Endothelial cell of umbilical vein (primary cell): ENCODE results near the gene TTC23L. TPM values are rescaled to one million over a fixed set of nuclear protein-coding genes. Genes with fewer than 3 reads are reported as not detected.

Experiments
- BruUV-seq: library from RNA; stranded (reverse); fragments of 400-500 nt; replicated peaks from 2 replicates; lab custom pipeline; 2021; lab: Mats Ljungman, UMichigan
- CTCF ChIA-PET: fragments of 300-600, 350-600 bp; sonication (Branson Sonifier 250); formaldehyde crosslinking; loops from one replicate; lab custom pipeline; 2021; ENCODE audit warnings: antibody characterized with exemption, inconsistent platforms; lab: Charles Lee
- POLR2A ChIA-PET: fragments of 300-600, 350-600 bp; sonication (Branson Sonifier 250); formaldehyde crosslinking; loops from one replicate; lab custom pipeline; 2021; ENCODE audit warnings: antibody characterized with exemption, inconsistent platforms; lab: Charles Lee
- DNase-seq: peaks from one replicate; pipeline ENCODE4 v3.0.0-alpha.2; 2011; ENCODE audit warnings: low read depth, low spot score
- FAIRE-seq: peaks from 2 replicates; lab custom pipeline; 2011; peaks lifted over from hg19 to GRCh38; lab: Jason Lieb, UNC
- H2AFZ ChIP-seq: 2 replicates; pipeline ENCODE4 v1.6.0; 2012; ENCODE audit warnings: low read depth, low read length, control low read depth, inconsistent platforms
- H3K27ac ChIP-seq: 2 replicates; pipeline ENCODE4 v1.5.1; 2011; ENCODE audit warnings: low read depth, mild to moderate bottlenecking, control low read depth, low read length, moderate library complexity; ENCODE audit not compliant: insufficient read depth
- H3K27me3 ChIP-seq, 2 experiments: 2 replicates each; pipeline versions ENCODE4 v1.6.0 to v1.6.1; 2011; ENCODE audit warnings: low read length in 2 of 2, mixed read lengths in 1 of 2; ENCODE audit not compliant: control insufficient read depth in 2 of 2, insufficient read depth in 2 of 2
- H3K36me3 ChIP-seq, 2 experiments: 2 replicates in 1 of 2; 3 replicates in 1 of 2; pipeline ENCODE4 v1.5.1; 2011; ENCODE audit warnings: low read length in 2 of 2, mild to moderate bottlenecking in 1 of 2, moderate library complexity in 1 of 2; ENCODE audit not compliant: control insufficient read depth in 2 of 2, insufficient read depth in 2 of 2; ENCODE audit errors: extremely low read depth in 1 of 2
- H3K4me1 ChIP-seq: 3 replicates; pipeline ENCODE4 v1.5.1; 2011; ENCODE audit warnings: mild to moderate bottlenecking, low read length; ENCODE audit not compliant: control insufficient read depth, insufficient read depth; ENCODE audit errors: extremely low read depth
- H3K4me2 ChIP-seq: 2 replicates; pipeline ENCODE4 v1.6.1; 2011; ENCODE audit warnings: low read length, control low read depth, mixed read lengths; ENCODE audit not compliant: insufficient read depth
- H3K4me3 ChIP-seq, 3 experiments: fragments of 200-600 bp in 1 of 3; sonication (generic), shearing (Covaris generic) in 1 of 3; replicated peaks in 1 of 3; 2 replicates each; pipeline ENCODE4 v1.5.1; 2011 to 2016; ENCODE audit warnings: control low read depth in 3 of 3, low read length in 3 of 3, mild to moderate bottlenecking in 2 of 3, inconsistent platforms in 1 of 3, low read depth in 1 of 3, moderate library complexity in 1 of 3; ENCODE audit not compliant: insufficient read depth in 1 of 3
- H3K79me2 ChIP-seq: 2 replicates; pipeline ENCODE4 v1.6.0; 2012; ENCODE audit warnings: low read length, inconsistent platforms; ENCODE audit not compliant: control insufficient read depth, insufficient read depth
- H3K9ac ChIP-seq: replicated peaks from 2 replicates; pipeline ENCODE3; 2011; ENCODE audit warnings: low read length, control low read depth; ENCODE audit not compliant: insufficient read depth; ENCODE audit errors: extremely low read depth
- H3K9me1 ChIP-seq: replicated peaks from 3 replicates; pipeline ENCODE4 v1.6.0; 2011; ENCODE audit warnings: mild to moderate bottlenecking, low read length; ENCODE audit not compliant: control insufficient read depth, insufficient read depth; ENCODE audit errors: extremely low read depth
- H3K9me3 ChIP-seq: replicated peaks from 2 replicates; pipeline ENCODE4 v1.5.1; 2012; ENCODE audit warnings: low read length, inconsistent platforms; ENCODE audit not compliant: control insufficient read depth, insufficient read depth
- H4K20me1 ChIP-seq: replicated peaks from 2 replicates; pipeline ENCODE3; 2011; ENCODE audit warnings: mild to moderate bottlenecking, low read length; ENCODE audit not compliant: control insufficient read depth, insufficient read depth; ENCODE audit errors: extremely low read depth
- CTCF ChIP-seq, 2 donors: IDR thresholded peaks; 1 replicate in 1 of 2; 2 replicates in 1 of 2; pipeline ENCODE4 v1.5.1; 2011; ENCODE audit warnings: low read length in 2 of 2, mild to moderate bottlenecking in 2 of 2, moderate library complexity in 2 of 2, control low read depth in 1 of 2, inconsistent platforms in 1 of 2, low read depth in 1 of 2; ENCODE audit not compliant: insufficient read depth in 1 of 2; ENCODE audit errors: extremely low read depth in 1 of 2
- EZH2 ChIP-seq: IDR thresholded peaks from 2 replicates; pipeline ENCODE4 v1.6.1; 2012; ENCODE audit warnings: borderline replicate concordance, low read depth, mild to moderate bottlenecking, moderate library complexity, low read length, inconsistent platforms; ENCODE audit not compliant: severe bottlenecking
- JUN ChIP-seq: IDR thresholded peaks from 2 replicates; pipeline ENCODE4 v1.6.1; 2011; ENCODE audit warnings: borderline replicate concordance, low read depth; ENCODE audit not compliant: insufficient read length, insufficient read depth
- MYC ChIP-seq: IDR thresholded peaks from one replicate; pipeline ENCODE4 v1.6.1; 2011; ENCODE audit warnings: mild to moderate bottlenecking, low read depth, low read length
- POLR2A ChIP-seq: IDR thresholded peaks from 2 replicates; pipeline ENCODE4 v1.6.1; 2012; ENCODE audit warnings: low read depth, mild to moderate bottlenecking, control low read depth, low read length
- POLR2AphosphoS5 ChIP-seq: IDR thresholded peaks from 2 replicates; pipeline ENCODE4 v1.6.1; 2012; ENCODE audit warnings: low read depth, mild to moderate bottlenecking, control low read depth, low read length, moderate library complexity; ENCODE audit not compliant: insufficient read depth
- dilution Hi-C: fragments of 300-500 bp; cut with MboI; formaldehyde crosslinking; loops from one replicate; pipeline ENCODE4 v1.15.0; 2019; ENCODE audit warnings: low sequenced_read_pairs; ENCODE audit not compliant: extremely low pct_ligation_motif_present
- intact Hi-C: fragments of 100-400 bp; cut with micrococcal nuclease; formaldehyde crosslinking; loops from one replicate; pipeline ENCODE4 v1.10.0; 2022
- polyA plus RNA-seq, 4 experiments: library from polyadenylated mRNA; depleted of rRNA in 3 of 4; stranded (reverse) in 3 of 4; unstranded in 1 of 4; fragments of >200 nt; gene quantifications; 2 replicates each; pipeline versions ENCODE4 v1.2.1 to v1.2.3, GENCODE V29; 2011 to 2012; ENCODE audit warnings: missing spikeins in 1 of 4
- total RNA-seq: library from RNA; stranded (reverse); gene quantifications from 2 replicates; pipeline ENCODE4 v1.2.3, GENCODE V29; 2021

Gene TTC23L
- total and polyA plus RNA-seq, 2 donors (not counting 3 experiments of a cell fraction or from before 2014, with no cell fraction given): not detected

- intact Hi-C loops (no loop called here), dilution Hi-C loops (no loop called here)
- no peaks in the 10 kb centered on the region for H4K20me1 ChIP-seq
- no peaks in the 10 kb centered on the region for H3K9me3 ChIP-seq
- BruUV-seq: no TSS peak
- no peak overlapping the region for H3K4me2 ChIP-seq
- no peaks in the 10 kb centered on the region for H3K27me3 ChIP-seq
- ChIA-PET CTCF (interaction anchor here (0.7 to 1.7 kb wide), 2 partner anchors 8 to 13 kb away, joined by 3 to 4 read pairs; no protein-coding TSS in a partner anchor), POLR2A (no interaction called here)
- no peak overlapping the region for H3K4me3 ChIP-seq
- DNase-seq (no peak), FAIRE-seq (no peak)
- H2AFZ ChIP-seq: no peak overlapping the region
- H3K36me3 ChIP-seq: peaks cover 30 to 33% of the 10 kb centered on the region in 2 experiments
- H3K9me1 ChIP-seq: no peaks in the 10 kb centered on the region
- no peak overlapping the region for H3K9ac ChIP-seq
- H3K4me1 ChIP-seq: no peaks in the 10 kb centered on the region
- H3K79me2 ChIP-seq: peaks cover 12% of the 10 kb centered on the region
- no peak overlapping the region for H3K27ac ChIP-seq
- TF ChIP-seq JUN (no peak), MYC (no peak), POLR2A (no peak), EZH2 (no peak), POLR2AphosphoS5 (peak; percentile 28)
Measured at GRCh38 chr5:34804913-34805312, 34.1 kb upstream of the TTC23L start.

- no peaks in the 10 kb centered on the region for H4K20me1 ChIP-seq
- H3K27ac ChIP-seq: no peak overlapping the region
- TF ChIP-seq POLR2AphosphoS5: peak; percentile 15
- TF ChIP-seq CTCF (IDR thresholded peaks at IDR 0.05; ENCODE audit: extremely low read depth in 1 of 2, insufficient read depth in 1 of 2, low read depth in 1 of 2, low read length in 2 of 2): no peak
- DNase-seq (no peak), FAIRE-seq (no peak)
- dilution Hi-C loops: no loop called here
- intact Hi-C loops: no loop called here
- POLR2A ChIA-PET: no interaction called here
- H3K9me3 ChIP-seq: no peaks in the 10 kb centered on the region
- no peak overlapping the region for H3K4me3 ChIP-seq
- peaks cover 30 to 35% of the 10 kb centered on the region in 2 experiments for H3K36me3 ChIP-seq
- no peak overlapping the region for H3K9ac ChIP-seq
- no peaks in the 10 kb centered on the region for H3K4me1 ChIP-seq
- no peaks in the 10 kb centered on the region for H3K9me1 ChIP-seq
- peaks cover 7% of the 10 kb centered on the region for H3K79me2 ChIP-seq
- H2AFZ ChIP-seq: no peak overlapping the region
- BruUV-seq: no TSS peak
- CTCF ChIA-PET: interaction anchor here (1.4 to 2.5 kb wide), 2 partner anchors 14 to 320 kb away, joined by 4 to 6 read pairs; no protein-coding TSS in a partner anchor
- no peak overlapping the region for H3K4me2 ChIP-seq
- no peaks in the 10 kb centered on the region for H3K27me3 ChIP-seq
Measured at GRCh38 chr5:34806532-34806931, 32.4 kb upstream of the TTC23L start.
